AG09319 (cell line): ENCODE data around the gene DCTN3.
"Not testable (repeated sequence)": the region's sequence is repeated elsewhere in the genome, so short reads cannot be mapped to it uniquely, and the experiment has no call there.

Source experiments
- DNase-seq: peaks from one replicate; pipeline ENCODE4 v3.0.0-alpha.2; 2010; ENCODE audit warnings: low read depth; ENCODE audit errors: extremely low read depth
- CTCF ChIP-seq: IDR thresholded peaks from 2 replicates; pipeline ENCODE4 v1.5.1; 2011; ENCODE audit warnings: low read depth, mild to moderate bottlenecking, inconsistent platforms, low read length, moderate library complexity

DCTN3 gene

GRCh38 chr9:34646211-34647083, 26.2 kb upstream of the DCTN3 start, which contains the start of gene GALT:
GALT (plus strand) TSS chr9:34646675; CDS start chr9:34646705, 30 bp downstream.
- peak; percentile 45 for DNase-seq
- TF ChIP-seq CTCF = peak; percentile 66

- TF ChIP-seq CTCF = no peak
- no peak for DNase-seq
Measured at GRCh38 chr9:34644766-34645314, 24.5 kb upstream of the DCTN3 start.

- TF ChIP-seq CTCF = no peak
- DNase-seq = no peak
Measured at GRCh38 chr9:34642679-34643078, 22.4 kb upstream of the DCTN3 start.

- DNase-seq = not testable (repeated sequence)
Measured at GRCh38 chr9:34639322-34639721, 19.0 kb upstream of the DCTN3 start.

- no peak for TF ChIP-seq CTCF
- DNase-seq = no peak
Measured at GRCh38 chr9:34638138-34638445, 17.8 kb upstream of the DCTN3 start.

GRCh38 chr9:34637356-34638137, 17.3 kb upstream of the DCTN3 start, which contains the start of gene SIGMAR1:
SIGMAR1 (minus strand) TSS chr9:34637787; CDS start chr9:34637697, 90 bp downstream.
- DNase-seq = peak; percentile 84
- TF ChIP-seq CTCF = no peak

GRCh38 chr9:34636791-34637355, 16.6 kb upstream of the DCTN3 start:
- DNase-seq = no peak
- TF ChIP-seq CTCF = no peak
